Caki2 (cell line): ENCODE results near the gene GPR143. TPM values are rescaled to one million over a fixed set of nuclear protein-coding genes. Genes with fewer than 3 reads are reported as not detected.
A peak's percentile ranks its signal among the peaks of the same experiment; 100 is the strongest.

Experiments
- DNase-seq: peaks from one replicate; pipeline ENCODE4 v3.0.0-alpha.2; 2015; ENCODE audit warnings: low read depth
- in situ Hi-C: cut with HindIII; loops from 2 replicates; pipeline ENCODE4 v1.10.0; 2016; ENCODE audit warnings: low sequenced_read_pairs, low pct_unique_long_range_greater_than_20kb, mixed read lengths
- total RNA-seq: library from RNA; depleted of rRNA; stranded (reverse); fragments of >200 nt; shearing (Covaris generic); gene quantifications from 2 replicates; pipeline ENCODE4 v1.2.3, GENCODE V29; 2014; ENCODE audit warnings: low replicate concordance; rRNA removed

Gene GPR143
- total RNA-seq, 1 experiment from 2014 or later: 3.8 TPM

DNA sequence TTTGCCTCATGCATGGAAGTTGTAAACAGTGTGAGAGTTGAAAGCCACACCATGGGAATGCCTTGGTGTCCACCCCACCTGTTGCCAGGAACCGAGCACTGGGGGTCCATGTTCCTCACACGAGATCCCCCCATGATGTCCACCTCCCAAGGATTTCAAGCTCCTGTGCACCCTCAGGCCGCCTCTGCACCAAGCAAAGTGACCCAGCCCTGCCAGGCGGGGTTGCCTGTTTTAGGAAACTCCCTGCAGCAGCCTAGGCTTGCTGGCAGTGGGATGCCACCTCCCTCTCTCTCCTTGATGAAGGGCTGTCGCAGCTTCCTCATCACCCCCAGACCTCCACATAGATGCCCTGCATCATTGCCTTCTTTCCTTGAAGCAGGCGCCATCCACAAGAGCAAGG lies 82.8 kb downstream of the GPR143 start:
- in situ Hi-C loops: no loop called here
- DNase-seq: no peak

DNA sequence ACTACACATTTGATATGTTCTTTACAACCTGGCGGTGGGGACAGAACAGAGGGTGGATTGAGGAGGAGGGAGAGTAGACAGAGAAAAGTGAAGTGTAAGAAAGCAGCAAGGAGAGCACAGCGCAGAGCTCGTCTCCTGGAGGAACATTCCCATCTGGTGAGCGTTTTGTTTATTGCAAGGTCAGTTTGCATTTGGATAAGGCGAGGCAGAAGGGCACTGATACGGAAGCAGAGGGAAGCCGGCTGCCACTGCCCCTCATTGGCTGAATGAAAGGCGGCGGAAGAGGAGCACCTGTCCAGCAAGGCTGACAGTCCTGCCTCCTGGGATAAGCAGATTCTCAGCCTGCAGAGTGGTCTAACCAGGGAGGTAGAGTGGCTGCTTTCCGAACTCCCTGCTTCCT lies 83.2 kb downstream of the GPR143 start:
- in situ Hi-C loops: no loop called here
- DNase-seq: peak; percentile 6

DNA sequence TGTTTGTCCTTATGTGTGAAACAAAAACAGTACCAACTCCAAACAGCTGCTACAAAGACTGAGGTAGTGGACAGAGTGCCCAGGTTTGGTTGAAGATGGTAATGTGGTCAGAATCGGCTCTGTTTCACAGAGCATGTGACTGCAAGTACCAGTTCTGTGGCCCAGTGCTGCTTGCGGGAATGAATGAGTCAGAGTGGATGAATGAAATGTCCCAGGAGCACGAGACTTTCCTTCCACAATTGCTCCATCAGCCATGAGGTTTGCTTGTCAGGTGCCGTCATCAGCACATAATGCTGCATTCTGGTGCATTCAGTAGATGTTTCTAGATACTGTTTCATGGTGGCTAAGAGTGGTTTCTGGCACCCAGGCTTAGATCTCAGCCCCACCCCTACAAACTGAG lies 84.2 kb downstream of the GPR143 start:
- in situ Hi-C loops: no loop called here
- no peak for DNase-seq

DNA sequence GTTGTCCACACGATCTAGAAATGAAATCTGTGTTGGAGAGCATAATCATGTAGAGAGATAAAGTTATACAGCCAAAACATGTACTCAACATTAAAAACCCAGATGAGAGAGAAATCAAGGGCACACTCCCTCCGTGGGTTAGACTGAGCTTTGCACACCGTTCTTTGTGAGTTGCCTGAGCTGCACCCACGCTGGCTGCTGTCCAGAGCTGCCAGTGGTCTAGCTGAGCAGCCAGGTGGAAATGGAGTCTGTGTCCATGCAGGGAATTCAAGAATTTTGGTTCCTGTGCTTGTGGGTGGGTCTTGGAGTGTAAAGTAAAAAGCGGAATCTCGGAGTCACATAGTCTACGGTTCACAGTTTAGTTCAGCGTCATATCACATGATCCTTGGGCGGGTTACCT lies 84.6 kb downstream of the GPR143 start:
- in situ Hi-C loops: no loop called here
- no peak for DNase-seq

DNA sequence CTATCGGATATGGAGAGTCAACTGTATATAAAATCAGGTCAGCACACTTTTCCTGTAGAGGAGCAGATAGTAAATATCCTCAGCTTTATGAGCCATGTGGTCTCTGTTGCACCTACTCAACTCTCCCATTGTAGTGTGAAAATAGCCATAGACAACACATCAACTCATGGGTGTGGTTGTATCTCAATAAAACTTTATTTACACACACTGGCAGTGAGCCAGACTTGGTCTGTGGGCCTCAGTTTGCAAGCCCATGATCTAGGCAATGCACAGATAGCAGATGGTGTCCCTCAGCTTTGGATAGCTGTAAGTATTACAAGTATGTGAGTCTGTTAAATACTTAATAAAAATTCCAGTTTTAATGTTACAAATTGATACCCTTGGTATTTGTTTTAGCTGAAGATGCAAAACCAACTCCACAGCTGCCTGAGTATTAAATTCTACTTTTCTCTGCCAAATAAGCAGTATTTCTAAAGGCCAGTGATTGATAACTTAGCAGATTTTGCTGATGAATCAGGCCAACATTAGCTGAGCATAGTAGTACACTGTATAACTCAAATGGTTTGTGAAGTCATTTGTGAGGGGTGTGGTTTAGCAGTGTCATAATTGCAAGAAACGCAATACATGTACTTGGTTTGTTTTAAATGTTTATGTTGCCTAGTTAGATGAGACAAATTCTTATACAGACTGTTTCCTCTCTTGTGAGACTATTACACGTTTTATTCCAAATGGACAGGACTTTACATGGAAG lies 87.3 kb downstream of the GPR143 start:
- DNase-seq: no peak
- in situ Hi-C loops: no loop called here

DNA sequence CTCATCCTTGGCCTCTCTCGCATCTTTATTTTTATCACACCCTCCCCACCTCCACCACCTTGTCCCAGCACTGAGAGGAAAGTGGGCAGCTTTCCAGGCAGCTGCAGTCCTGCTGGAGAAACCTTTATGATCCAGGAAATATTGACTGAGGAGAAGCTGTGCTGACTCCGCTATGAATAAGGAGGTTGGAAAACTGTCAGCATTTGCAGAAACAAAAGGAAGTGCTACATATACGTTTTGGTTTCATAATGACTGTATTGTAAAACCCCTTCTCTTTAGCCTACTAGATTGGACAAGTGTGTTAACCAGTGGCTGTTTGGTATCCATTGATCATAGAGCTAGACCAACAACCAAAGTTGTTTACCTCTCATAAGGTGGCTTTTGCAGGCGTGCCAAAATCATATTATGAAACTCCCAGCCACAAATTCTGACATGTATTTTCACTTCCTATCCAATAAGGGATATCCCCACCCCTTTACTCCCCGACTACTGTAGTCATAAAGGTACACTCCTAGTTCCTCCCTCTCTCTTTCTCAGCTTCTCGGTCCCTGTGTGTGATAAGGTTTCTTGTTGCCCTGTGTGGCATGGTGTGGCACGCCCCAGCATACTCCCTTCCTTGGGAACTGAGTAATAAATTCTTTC lies 88.4 kb downstream of the GPR143 start:
- in situ Hi-C loops: no loop called here
- DNase-seq: no peak

DNA sequence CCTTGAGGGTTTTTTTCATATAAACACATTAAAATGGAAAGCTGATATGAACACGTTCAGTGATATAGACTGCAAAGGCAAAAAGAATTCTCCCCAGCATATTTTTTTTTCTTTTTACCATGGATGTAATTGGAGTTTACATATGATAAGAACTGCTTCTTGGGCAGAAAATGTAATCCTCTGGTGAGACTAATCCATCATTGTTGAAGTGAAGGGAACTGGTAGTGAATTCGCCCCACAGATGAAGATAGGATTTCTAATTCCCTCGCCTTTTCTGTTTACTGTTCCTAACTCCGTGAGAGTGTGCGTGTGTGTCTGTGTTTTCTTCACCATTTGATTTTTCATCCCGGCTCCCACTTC lies 88.9 kb downstream of the GPR143 start:
- DNase-seq: no peak
- in situ Hi-C loops: no loop called here

DNA sequence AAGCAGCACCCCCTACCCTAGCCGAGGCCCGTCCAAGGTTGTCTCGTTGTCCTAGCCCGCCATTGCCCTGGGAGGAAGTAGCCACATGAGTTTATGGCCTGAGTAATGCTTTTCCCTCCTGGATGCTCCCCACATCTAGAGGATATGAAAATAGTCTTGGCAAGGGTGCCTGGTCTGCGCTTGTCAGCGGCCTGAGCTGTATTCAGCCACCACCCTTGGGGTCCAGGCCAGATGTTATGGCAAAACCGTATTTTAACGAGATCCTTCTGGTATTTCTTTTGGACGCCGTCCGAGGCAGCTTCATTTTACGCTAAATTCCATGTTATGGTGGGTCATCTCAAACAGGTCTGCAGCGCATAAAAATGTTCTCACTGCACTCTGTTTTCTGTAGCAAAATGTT lies 89.3 kb downstream of the GPR143 start:
- in situ Hi-C loops: no loop called here
- no peak for DNase-seq

Other genes with a start within 250 kb of the GPR143 start
- 1.7 and 4.7 TPM in 2 replicates for gene SHROOM2, start 20.6 kb upstream of the GPR143 start, total RNA-seq
- not detected in 2 replicates for gene CLDN34, start 201.5 kb upstream of the GPR143 start, total RNA-seq